Choroid plexus epithelial cell (primary cell): Measurements from ENCODE around the gene GTF2H4.

Experiments
- DNase-seq: peaks from one replicate; pipeline ENCODE4 v3.0.0-alpha.2; 2010; ENCODE audit warnings: low read depth
- H3K4me3 ChIP-seq: 2 replicates; pipeline ENCODE4 v1.5.1; 2011; ENCODE audit warnings: low read depth, mild to moderate bottlenecking, control low read depth, low read length, moderate library complexity
- TF ChIP-seq, protein P1 (sequence below): conservative IDR thresholded peaks from 2 replicates; pipeline ENCODE4 v1.5.1; 2011; ENCODE audit warnings: low read depth, mild to moderate bottlenecking, control low read depth, inconsistent platforms, low read length, moderate library complexity

The GTF2H4 gene

DNA sequence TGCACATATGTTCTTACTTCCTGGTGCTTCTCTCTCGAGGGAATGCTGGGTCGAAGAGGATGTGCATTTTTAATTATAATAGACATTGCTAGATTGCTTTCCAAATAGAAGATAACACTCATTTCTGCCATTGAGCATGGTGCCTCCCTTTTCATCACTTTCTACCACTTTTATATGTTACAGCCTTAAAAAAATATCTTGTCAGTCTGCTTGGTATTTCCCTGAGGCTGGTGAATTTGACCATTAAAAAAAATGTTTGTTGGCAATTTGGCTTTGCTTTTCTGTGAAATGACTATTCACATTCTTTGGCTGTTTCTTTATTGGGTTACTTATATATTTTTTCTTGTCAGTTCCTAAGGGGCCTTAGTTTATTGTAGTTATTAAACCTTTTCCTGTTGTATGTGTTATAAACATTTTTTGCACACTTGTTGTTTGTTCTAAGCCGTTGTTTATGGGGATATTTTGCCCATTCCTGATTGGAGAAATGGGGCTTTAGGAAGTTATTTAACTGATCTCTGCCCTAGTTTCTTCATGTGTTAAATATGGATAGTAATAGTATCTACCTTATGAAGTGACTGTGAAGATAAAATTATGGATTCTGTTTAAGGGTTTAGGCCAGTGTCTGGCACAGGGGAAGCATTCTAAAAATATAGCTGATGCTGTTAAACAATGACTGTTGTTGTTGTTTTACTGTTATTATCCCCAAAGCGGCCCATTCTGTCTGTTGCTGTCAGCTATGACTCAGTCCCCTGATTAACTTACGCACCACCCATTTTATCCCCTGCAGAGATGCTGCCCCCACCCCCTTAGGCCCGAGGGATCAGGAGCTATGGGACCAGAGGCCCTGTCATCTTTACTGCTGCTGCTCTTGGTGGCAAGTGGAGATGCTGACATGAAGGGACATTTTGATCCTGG, 19.8 kb upstream of the GTF2H4 start:
- H3K4me3 ChIP-seq: no peak overlapping the region
- TF ChIP-seq, protein P1, sequence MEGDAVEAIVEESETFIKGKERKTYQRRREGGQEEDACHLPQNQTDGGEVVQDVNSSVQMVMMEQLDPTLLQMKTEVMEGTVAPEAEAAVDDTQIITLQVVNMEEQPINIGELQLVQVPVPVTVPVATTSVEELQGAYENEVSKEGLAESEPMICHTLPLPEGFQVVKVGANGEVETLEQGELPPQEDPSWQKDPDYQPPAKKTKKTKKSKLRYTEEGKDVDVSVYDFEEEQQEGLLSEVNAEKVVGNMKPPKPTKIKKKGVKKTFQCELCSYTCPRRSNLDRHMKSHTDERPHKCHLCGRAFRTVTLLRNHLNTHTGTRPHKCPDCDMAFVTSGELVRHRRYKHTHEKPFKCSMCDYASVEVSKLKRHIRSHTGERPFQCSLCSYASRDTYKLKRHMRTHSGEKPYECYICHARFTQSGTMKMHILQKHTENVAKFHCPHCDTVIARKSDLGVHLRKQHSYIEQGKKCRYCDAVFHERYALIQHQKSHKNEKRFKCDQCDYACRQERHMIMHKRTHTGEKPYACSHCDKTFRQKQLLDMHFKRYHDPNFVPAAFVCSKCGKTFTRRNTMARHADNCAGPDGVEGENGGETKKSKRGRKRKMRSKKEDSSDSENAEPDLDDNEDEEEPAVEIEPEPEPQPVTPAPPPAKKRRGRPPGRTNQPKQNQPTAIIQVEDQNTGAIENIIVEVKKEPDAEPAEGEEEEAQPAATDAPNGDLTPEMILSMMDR: no peak
- DNase-seq: peak; percentile 54

DNA sequence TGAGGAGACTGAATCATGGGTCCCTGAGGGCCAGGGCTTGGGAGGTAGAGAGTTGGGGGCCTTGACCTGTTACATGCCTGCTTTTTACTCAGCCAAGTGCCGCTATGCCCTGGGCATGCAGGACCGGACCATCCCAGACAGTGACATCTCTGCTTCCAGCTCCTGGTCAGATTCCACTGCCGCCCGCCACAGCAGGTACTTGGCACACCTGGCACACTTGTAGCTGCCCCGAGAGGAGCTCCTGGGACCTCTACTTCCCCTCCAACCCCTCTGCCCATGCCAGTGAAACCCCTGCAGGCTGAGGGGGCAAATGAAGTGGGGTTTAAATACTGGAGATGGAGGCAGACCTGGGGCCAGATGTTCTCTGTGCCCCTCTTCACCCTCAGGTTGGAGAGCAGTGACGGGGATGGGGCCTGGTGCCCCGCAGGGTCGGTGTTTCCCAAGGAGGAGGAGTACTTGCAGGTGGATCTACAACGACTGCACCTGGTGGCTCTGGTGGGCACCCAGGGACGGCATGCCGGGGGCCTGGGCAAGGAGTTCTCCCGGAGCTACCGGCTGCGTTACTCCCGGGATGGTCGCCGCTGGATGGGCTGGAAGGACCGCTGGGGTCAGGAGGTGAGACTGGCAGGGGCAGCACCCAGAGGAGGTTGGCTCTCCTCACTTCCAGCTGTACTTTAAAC, 19.1 kb upstream of the GTF2H4 start:
- TF ChIP-seq, protein P1: no peak
- no peak overlapping the region for H3K4me3 ChIP-seq
- no peak for DNase-seq

DNA sequence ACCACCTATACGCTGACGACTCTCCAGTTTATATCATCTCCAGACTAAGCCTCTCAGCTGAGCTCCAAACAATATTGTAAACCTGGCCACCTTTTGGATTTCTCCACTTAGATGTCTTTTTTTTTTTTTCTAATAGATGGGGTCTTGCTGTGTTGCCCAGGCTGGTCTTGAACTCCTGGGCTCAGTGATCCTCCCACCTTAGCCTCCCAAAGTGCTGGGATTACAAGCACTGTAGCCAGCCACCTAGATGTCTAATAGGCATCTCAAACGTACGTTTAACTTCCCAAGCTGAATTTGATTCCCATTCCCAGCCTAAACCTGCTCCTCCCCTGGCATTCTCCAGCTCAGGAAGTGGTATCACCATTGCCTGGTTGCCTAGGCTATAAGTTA, 18.5 kb upstream of the GTF2H4 start:
- no peak for DNase-seq
- TF ChIP-seq, protein P1: no peak
- H3K4me3 ChIP-seq: no peak overlapping the region

DNA sequence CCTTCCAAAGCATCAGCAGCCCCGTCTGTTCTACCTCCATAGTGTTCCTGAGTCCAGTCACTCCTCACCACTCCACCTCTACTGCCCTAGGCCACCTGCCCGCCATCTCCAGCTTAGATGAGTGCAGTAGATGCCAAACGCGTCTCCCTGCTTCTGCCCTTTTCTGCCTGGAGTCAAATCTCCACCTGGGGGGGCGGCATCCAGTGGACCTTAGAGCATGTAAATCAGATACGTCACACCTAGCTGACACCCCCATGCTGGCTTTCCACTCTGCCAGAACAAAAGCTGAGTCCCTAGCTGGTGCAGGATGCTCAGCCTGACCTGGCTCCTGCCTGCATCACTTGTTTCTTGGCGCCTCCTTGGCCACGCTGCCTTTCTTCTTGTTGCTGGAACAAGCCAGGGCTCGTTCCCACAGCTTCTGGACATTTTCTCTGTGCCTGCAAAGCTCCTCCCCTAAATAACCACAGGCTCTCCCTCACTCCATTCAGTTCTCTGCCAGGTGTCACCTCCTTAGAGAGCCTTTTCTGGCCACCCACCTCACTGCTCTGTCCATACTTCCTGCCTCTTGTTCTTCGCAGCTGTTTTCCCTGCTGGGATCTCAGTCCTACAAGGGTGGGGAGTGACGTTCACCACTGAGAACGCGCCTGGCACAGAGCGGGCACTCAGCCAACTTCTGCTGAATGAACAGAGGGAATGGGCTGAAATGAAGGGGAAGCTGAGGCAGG, 17.9 kb upstream of the GTF2H4 start:
- H3K4me3 ChIP-seq: no peak overlapping the region
- TF ChIP-seq, protein P1: no peak
- no peak for DNase-seq

DNA sequence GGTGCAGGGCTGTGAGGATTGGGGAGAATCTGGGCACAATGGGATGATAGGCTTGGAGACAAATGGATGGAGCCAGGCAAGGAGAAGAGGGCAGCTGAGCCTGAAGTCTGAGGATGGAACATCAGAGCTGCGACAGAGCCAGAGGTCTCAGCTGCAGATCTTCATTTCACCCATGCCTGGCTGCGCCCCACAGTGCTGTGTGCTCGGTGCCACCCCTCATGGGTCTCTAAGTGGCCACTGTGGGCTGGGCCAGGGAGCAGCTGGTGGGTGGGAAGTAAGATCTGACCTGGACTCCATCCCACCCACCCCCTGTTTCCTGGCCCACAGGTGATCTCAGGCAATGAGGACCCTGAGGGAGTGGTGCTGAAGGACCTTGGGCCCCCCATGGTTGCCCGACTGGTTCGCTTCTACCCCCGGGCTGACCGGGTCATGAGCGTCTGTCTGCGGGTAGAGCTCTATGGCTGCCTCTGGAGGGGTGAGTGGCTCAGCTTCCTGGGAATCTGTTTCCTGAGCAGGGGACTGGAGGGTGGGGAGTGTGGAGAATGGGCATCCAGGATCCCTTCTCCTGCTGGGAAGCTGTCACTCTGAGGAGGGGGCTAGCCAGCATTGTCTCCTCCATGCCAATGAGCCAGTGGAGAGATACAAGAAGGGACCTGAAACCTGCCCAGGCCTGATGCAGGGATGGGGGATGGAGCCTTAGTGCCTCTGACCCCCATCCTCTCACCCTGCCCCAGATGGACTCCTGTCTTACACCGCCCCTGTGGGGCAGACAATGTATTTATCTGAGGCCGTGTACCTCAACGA, 17.2 kb upstream of the GTF2H4 start:
- no peak for DNase-seq
- no peak overlapping the region for H3K4me3 ChIP-seq

DNA sequence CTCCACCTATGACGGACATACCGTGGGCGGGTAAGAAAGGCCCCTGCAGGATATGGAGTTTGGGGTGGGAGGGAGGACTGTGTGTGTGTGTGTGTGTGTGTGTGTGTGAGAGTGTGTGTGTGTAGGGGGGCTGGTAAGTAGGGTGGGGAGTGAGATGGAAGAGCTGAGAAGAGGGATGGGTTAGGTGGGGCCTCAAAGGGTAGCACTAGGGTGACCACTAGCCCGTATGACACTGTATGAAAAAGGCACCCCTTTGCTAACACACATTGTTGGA, 16.6 kb upstream of the GTF2H4 start:
- TF ChIP-seq, protein P1: no peak

More for the DNA sequence above, 17.2 kb upstream of the GTF2H4 start:
- TF ChIP-seq, protein P1: no peak

More for the DNA sequence above, 16.6 kb upstream of the GTF2H4 start:
- DNase-seq: no peak
- no peak overlapping the region for H3K4me3 ChIP-seq
